Transverse colon (tissue), 4 donors: ENCODE results near the gene DDX19B.

Source experiments
- POLR2A ChIP-seq: fragments of 450-650 bp; IDR thresholded peaks from one replicate; pipeline ENCODE4 v1.6.1; 2016; ENCODE audit warnings: antibody characterized with exemption, mild to moderate bottlenecking, moderate library complexity
- POLR2AphosphoS5 ChIP-seq, 3 donors: sonication (generic); formaldehyde crosslinking; IDR thresholded peaks; one replicate each; pipeline ENCODE4 v1.6.1; 2016; ENCODE audit warnings: antibody characterized with exemption in 3 of 3
- TF ChIP-seq, protein P1 (sequence below), 5 experiments: fragments of 200-600 bp in 3 of 5; fragments of 450-650 bp in 2 of 5; sonication (generic) in 3 of 5; IDR thresholded peaks; 1 replicate in 2 of 5; 2 replicates in 3 of 5; pipeline ENCODE4 v1.5.1; 2016 to 2017; ENCODE audit warnings: antibody characterized with exemption in 5 of 5, inconsistent platforms in 3 of 5, mild to moderate bottlenecking in 2 of 5, moderate library complexity in 1 of 5

DNA sequence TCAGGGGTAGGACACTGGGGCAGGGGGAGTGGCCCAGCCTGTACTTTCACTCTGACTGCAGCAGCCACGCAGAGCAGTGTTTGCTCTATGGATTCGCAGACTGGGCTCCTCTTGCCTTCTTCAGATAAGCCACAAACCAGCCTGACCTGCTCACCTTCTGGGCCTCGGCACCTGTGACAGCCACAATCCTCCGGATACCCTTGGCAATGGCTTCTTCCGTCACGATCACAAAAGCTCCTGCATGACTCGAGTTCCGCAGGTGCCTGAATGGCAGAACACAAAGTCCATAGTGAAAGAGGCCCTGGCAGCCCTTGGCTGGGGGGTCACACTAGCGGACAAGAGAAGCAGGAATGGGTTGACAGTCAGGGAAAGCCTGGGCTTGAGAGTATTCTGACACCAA lies 43.4 kb upstream of the DDX19B start:
- TF ChIP-seq POLR2A, result no peak
- no peak for TF ChIP-seq POLR2AphosphoS5 (IDR thresholded peaks at IDR 0.05)
- TF ChIP-seq, protein P1, sequence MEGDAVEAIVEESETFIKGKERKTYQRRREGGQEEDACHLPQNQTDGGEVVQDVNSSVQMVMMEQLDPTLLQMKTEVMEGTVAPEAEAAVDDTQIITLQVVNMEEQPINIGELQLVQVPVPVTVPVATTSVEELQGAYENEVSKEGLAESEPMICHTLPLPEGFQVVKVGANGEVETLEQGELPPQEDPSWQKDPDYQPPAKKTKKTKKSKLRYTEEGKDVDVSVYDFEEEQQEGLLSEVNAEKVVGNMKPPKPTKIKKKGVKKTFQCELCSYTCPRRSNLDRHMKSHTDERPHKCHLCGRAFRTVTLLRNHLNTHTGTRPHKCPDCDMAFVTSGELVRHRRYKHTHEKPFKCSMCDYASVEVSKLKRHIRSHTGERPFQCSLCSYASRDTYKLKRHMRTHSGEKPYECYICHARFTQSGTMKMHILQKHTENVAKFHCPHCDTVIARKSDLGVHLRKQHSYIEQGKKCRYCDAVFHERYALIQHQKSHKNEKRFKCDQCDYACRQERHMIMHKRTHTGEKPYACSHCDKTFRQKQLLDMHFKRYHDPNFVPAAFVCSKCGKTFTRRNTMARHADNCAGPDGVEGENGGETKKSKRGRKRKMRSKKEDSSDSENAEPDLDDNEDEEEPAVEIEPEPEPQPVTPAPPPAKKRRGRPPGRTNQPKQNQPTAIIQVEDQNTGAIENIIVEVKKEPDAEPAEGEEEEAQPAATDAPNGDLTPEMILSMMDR (IDR thresholded peaks at IDR 0.05), result no peak
